GM21825 (cell line): ENCODE data around the gene MPV17L.
"Not testable (repeated sequence)": the region's sequence is repeated elsewhere in the genome, so short reads cannot be mapped to it uniquely, and the experiment has no call there.

ENCODE experiments used
- ATAC-seq: cut with Tn5 transposase; IDR thresholded peaks from one replicate; pipeline ENCODE4 v1.9.1; 2021; ENCODE audit warnings: mild to moderate bottlenecking, moderate library complexity; ENCODE audit not compliant: unreplicated experiment

Gene MPV17L

GRCh38 chr16:15395631-15396508, at the start of gene MPV17L:
Gene MPV17L (plus strand): TSS chr16:15395754. CDS start chr16:15395898, 144 bp downstream.
- not testable (repeated sequence) for ATAC-seq

DNA sequence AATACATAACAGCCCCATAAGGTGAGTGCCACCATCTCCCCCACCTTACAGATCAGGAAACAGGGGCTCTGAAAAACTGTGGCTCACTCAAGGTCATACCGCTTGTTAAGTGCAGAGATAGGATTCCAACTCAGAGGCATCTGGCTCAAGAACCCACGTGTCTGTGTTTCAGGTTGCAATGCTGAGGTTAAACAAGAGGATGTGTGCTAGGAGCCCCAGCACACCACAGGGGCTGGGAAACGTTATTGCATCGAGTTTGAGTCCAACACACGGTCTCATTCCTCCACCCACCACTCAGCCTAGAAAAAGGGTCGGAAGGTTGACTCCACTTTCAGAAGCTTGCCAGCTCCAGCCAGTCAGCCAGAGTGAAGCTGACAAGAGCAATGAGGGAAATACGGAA, 46.8 kb upstream of the MPV17L start:
- ATAC-seq, result not testable (repeated sequence)

GRCh38 chr16:15351251-15351650, 44.3 kb upstream of the MPV17L start:
- not testable (repeated sequence) for ATAC-seq

GRCh38 chr16:15351745-15352144, 43.8 kb upstream of the MPV17L start:
- not testable (repeated sequence) for ATAC-seq

- ATAC-seq, result not testable (repeated sequence)
Measured at GRCh38 chr16:15352852-15353251, 42.7 kb upstream of the MPV17L start.

GRCh38 chr16:15354846-15355245, 40.7 kb upstream of the MPV17L start:
- not testable (repeated sequence) for ATAC-seq

GRCh38 chr16:15357495-15357894, 38.1 kb upstream of the MPV17L start:
- ATAC-seq, result not testable (repeated sequence)

- not testable (repeated sequence) for ATAC-seq
Measured at GRCh38 chr16:15378194-15378593, 17.4 kb upstream of the MPV17L start, which contains the start of gene NPIPA5. Gene NPIPA5 (minus strand): TSS chr16:15378294. CDS start chr16:15378294, 0 bp downstream.

GRCh38 chr16:15382810-15383209, 12.7 kb upstream of the MPV17L start:
- not testable (repeated sequence) for ATAC-seq

DNA sequence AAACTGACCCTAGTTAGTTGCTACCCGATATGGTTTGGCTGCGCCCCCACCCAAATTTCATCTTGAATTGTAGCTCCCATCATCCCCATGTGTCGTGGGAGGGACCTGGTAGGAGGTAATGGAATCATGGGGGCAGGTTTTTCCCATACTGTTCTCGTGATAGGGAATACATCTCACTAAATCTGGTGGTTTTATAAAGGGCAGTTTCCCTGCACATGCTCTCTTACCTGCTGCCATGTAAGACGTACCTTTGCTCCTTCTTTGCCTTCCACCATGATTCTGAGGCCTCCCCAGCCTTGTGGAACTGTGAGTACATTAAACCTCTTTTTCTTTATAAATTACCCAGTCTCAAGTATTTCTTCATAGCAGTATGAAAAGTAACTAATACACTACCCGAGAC, 7.5 kb upstream of the MPV17L start:
- ATAC-seq, result not testable (repeated sequence)

DNA sequence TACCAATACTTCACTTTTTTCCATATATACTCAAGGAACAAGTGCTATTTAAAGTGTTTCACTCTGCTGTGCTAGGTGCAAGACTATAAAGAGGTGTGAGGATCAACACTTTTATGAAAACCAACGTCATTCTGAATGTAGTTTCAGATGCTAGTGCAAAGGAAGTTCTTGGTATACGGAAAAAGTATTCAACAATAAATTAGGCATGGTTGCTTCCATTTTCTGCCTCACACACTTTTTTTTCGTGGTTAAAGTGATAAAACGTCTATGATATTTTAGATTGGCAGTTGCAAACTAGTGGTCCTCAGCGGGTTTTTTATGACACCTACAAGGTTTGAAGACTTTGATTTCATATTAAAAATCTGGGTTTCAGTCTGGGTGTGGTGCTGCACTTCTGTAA, 5.6 kb upstream of the MPV17L start:
- ATAC-seq, result not testable (repeated sequence)

- not testable (repeated sequence) for ATAC-seq
Measured at GRCh38 chr16:15393025-15393424, 2.5 kb upstream of the MPV17L start.

DNA sequence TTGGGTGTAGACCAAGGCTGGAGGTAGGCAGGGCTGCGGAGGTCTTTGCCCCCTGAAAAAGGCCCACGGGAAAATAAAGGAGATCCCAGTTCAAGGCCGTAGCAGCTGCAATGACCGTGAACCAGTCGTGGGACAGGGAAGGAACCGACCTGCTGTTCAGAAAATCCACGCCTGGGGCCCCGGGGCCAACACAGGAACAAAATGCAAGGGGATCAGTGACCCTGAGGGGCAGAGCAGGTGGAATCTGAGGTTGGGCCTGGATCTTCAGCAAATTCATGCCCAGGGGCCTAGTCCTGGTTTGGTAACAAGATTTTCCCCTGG, 915 bp downstream of the MPV17L start:
- ATAC-seq, result not testable (repeated sequence)

DNA sequence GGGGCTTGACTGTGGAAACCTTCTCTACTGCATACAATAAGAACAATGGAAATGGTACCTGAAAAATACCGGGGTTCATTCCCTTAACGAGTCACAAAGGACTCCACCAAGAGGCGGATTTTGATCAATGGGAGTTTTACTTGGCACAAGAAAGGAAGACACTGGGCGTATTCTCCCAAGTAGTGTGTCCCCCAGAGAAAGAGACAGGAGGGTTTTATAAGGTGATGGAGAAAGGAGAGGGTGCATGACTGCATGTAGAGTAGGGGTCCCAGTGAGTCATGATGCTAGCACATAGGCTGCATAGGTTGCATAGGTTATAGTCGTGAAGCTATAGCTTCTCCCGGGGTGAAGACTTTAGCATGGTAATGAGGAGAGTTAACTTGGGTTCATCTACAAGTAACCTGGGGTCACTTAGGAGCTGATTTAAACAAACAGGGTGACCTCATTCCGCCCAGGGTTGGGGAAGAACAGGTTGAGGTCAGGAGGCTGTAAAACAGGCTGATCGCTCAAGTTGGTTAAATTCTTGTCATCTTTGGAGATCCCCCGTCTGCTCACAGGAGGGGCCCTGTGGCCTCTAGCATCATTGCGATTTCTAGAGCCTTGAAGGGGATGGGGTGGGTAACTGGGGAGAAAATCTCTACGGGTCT, 1.5 kb downstream of the MPV17L start:
- ATAC-seq, result no peak

DNA sequence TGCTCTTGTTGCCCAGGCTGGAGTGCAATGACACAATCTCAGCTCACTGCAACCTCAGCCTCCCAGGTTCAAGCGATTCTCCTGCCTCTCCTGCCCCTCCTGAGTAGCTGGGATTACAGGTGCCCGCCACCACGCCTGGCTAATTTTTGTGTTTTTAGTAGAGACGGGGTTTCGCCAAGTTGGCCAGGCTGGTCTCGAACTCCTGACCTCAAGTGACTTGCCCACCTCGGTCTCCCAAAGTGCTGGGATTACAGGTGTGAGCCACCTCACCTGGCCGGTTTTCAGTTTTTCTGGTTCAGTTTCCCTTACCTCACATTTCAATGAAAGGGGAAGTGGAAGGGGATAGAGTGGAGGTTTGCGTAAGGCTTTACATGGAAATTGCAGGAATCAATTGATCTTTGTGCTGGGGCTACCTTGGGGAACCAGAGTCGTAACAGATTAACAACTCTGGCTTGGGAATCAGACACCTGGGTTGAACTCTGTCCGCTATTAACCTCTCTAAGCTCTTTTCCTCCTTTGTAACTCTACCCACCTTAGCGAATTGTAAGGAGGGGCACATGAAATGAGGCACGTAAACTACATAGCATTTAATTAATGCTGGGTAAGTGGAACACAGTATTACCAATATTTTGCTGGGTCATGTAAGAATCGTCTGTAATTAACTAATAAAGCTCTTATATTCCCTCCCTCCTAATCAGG, 3.2 kb downstream of the MPV17L start:
- no peak for ATAC-seq

- no peak for ATAC-seq
Measured at GRCh38 chr16:15399317-15399716, 3.8 kb downstream of the MPV17L start.

DNA sequence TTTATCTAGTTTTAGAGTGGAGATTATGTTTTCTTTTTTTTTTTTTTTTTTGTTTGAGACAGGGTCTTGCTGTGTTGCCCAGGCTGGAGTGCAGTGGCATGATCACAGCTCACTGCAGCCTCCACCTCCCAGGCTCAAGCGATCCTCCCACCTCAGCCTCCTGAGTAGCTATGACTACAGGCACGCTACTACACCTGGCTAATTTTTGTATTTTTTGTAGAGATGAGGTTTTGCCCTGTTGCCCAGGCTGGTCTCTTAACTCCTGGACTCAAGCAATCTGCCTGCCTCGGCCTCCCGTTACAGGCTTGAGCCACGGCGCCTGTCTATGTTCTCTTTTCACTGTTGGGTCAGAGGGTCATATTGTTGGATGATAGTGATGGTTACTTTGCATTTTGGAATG, 4.8 kb downstream of the MPV17L start:
- ATAC-seq, result not testable (repeated sequence)

- ATAC-seq, result no peak
Measured at GRCh38 chr16:15401972-15402371, 6.4 kb downstream of the MPV17L start.

DNA sequence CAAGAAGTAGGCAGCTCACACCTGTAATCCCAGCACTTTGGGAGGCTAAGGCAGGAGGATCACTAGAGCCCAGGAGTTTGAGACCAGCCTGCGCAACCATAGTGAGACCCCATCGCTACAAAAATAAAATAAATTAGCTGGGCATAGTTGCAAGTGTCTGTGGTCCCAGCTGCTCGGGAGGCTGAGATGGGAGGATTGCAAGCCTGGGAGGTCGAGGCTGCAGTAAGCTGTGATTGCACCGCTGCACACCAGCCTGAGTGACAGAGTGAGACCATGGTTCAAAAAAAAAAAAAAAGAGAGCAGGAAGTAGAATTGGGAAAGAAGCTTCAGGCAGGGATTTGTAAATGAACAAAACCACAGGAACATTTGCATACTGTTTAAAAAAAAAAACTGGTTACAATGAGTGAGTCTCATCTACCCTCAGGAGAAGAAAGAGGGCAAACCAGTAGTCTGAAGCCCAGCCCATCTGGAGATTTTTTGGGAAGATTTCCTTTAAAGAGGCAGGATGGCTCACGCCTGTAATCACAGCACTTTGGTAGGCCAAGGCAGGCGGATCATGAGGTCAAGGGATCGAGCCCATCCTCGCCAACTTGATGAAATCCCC, 7.9 kb downstream of the MPV17L start:
- ATAC-seq, result no peak

GRCh38 chr16:15404091-15404490, 8.5 kb downstream of the MPV17L start:
- ATAC-seq, result not testable (repeated sequence)

- ATAC-seq, result no peak
Measured at GRCh38 chr16:15404792-15405191, 9.2 kb downstream of the MPV17L start.
